Activated T-cell treated with anti-CD3 and anti-CD28 coated beads, Interleukin-2, amount 50 U/mL, for 24 hours (primary cell): ENCODE results near the gene P4HB.
"Not testable (repeated sequence)": the region's sequence is repeated elsewhere in the genome, so short reads cannot be mapped to it uniquely, and the experiment has no call there.

Experiments
- DNase-seq: peaks from one replicate; pipeline ENCODE4 v3.0.0-alpha.2; 2020
- H3K27ac Mint-ChIP-seq: 2 replicates; pipeline ENCODE4 v1.8.0; 2020; ENCODE audit warnings: mild to moderate bottlenecking, mixed read lengths
- H3K27me3 Mint-ChIP-seq: 2 replicates; pipeline ENCODE4 v1.8.0; 2020; ENCODE audit warnings: mixed read lengths
- H3K36me3 Mint-ChIP-seq: 2 replicates; pipeline ENCODE4 v1.8.0; 2020; ENCODE audit warnings: low read depth, mixed read lengths
- H3K4me1 Mint-ChIP-seq: 2 replicates; pipeline ENCODE4 v1.8.0; 2020; ENCODE audit warnings: low read depth, mixed read lengths
- H3K4me3 Mint-ChIP-seq: 2 replicates; pipeline ENCODE4 v1.8.0; 2020; ENCODE audit warnings: mild to moderate bottlenecking, moderate library complexity, mixed read lengths
- H3K9me3 Mint-ChIP-seq: 2 replicates; pipeline ENCODE4 v1.8.0; 2020; ENCODE audit warnings: mixed read lengths

P4HB gene

DNA sequence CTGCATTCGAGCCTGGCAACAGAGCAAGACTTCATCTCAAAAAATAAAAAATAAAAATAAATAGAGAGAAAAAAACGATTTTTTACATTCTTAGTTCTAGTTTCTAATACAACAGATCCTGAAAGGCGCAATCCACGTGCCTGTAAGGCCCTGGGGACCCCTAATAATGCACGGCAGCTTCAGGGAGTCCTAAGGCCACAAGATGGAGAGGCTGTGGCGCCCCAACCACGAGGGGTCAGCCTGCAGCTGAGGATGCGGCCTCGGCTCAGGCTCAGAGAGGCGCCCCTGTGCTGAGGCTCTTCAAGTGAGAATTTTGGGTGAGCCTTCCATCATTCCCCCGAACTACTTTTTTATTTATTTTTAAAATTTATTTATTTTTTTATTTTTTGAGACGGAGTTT, 10.9 kb downstream of the P4HB start:
- peaks cover 3% of the 10 kb centered on the region for H3K4me1 Mint-ChIP-seq
- DNase-seq = no peak
- H3K9me3 Mint-ChIP-seq = no peaks in the 10 kb centered on the region
- no peaks in the 10 kb centered on the region for H3K27me3 Mint-ChIP-seq
- H3K36me3 Mint-ChIP-seq = peaks cover 90% of the 10 kb centered on the region
- no peak overlapping the region for H3K27ac Mint-ChIP-seq
- H3K4me3 Mint-ChIP-seq = no peak overlapping the region

DNA sequence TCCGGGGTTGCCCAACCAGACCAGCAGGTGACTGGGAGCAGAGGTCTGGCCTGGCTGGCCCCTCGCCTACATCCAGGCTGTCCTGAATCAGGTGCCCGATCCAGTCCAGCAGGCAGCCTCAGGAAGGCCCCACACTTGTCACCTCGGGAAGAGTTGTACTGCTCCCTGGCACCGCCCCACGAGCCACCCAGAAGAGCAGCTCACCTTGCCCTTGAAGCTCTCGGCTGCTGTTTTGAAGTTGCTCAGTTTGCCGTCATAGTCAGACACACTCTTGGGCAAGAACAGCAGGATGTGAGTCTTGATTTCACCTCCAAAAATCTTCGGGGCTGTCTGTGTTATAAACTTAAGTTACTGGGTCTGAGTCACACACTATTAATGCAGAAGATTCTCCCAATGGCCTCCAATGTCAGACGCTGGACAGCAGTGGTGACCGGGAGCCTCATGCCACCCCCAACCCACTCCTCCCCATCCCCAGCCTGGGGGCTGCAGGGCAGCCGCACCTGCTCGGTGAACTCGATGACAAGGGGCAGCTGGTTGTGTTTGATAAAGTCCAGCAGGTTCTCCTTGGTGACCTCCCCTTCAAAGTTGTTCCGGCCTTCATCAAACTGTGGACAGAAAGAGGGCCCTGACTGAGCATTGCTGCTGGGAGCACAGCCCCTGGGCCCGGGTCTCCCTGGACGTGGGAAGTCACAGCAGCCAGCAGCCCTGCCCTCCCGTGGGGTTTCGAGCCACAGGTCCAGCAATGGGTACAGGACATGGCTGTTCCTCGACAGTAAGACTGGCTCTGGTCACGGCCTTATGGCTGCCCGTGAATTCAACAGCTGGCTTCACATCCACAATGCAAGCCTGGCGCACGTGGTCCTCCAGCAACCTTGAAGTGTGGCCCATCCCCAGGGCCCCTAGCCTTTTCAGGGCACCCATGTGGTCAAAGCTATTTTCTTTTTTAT, 13.3 kb downstream of the P4HB start:
- Mint-ChIP-seq H3K4me3 (no peak overlapping the region), H3K27ac (no peak overlapping the region), H3K9me3 (no peaks in the 10 kb centered on the region), H3K27me3 (no peaks in the 10 kb centered on the region), H3K4me1 (no peaks in the 10 kb centered on the region), H3K36me3 (peaks cover 90% of the 10 kb centered on the region)
- no peak for DNase-seq

DNA sequence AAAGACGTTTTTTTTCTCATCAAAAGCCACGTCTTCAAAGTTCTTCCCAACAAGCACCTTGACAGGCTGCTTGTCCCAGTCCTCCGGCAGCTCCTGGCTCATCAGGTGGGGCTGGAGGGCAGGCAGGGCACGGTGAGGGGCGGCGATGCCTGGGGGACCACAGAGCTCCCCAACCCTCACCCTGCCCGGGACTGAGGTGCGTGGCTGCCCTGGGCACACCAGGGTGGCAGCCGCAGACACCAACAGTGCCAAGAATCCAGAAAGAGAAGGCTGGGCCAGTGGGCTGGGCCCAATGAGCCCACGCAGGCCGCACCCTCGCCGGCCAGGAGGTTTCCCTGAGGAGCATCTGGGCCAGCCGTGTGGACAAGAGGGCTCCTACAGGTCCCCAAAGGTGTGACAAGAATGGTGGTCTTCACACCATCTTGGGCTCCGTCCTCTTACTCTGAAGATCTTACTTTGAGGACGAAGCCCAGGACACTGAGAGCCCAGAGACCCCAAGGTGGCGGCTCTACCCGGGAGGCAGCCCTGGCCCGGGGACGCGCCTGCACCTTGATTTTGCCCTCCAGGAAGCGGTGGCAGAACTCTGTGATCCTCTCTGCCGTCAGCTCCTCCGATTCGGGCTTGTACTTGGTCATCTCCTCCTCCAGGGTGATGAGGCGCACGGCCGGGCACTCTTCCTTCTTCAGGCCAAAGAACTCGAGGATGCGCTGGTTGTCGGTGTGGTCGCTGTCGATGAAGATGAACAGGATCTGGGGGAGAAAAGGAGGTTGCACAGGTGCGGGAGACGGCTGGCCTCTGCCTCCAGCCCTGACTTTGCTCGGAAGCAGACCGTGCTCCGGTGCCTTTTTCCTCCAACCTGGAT, 14.2 kb downstream of the P4HB start:
- Mint-ChIP-seq H3K4me3 (no peak overlapping the region), H3K27ac (no peak overlapping the region), H3K36me3 (peaks cover 84% of the 10 kb centered on the region), H3K4me1 (no peaks in the 10 kb centered on the region), H3K9me3 (no peaks in the 10 kb centered on the region), H3K27me3 (no peaks in the 10 kb centered on the region)
- no peak for DNase-seq

DNA sequence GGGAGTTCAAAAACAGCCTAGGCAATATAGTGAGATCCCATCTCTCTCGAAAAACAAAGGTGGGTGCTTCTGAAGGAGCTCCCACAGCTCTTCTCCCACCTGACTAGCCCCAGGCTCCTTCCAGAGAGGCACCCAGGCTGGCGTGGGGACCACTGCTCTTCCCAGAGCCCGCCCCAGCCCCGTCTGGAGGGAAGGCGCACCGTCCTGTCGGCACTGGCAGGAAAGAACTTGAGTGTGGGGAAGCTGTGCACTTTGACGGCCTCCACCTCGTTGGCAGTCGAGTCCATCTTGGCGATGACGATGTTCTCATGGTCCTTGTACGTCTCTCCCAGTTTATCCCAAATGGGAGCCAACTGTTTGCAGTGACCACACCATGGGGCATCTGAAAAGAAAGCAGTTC, 15.0 kb downstream of the P4HB start:
- H3K9me3 Mint-ChIP-seq = no peaks in the 10 kb centered on the region
- no peak overlapping the region for H3K27ac Mint-ChIP-seq
- no peak for DNase-seq
- H3K36me3 Mint-ChIP-seq = peaks cover 76% of the 10 kb centered on the region
- no peaks in the 10 kb centered on the region for H3K27me3 Mint-ChIP-seq
- no peaks in the 10 kb centered on the region for H3K4me1 Mint-ChIP-seq
- no peak overlapping the region for H3K4me3 Mint-ChIP-seq

DNA sequence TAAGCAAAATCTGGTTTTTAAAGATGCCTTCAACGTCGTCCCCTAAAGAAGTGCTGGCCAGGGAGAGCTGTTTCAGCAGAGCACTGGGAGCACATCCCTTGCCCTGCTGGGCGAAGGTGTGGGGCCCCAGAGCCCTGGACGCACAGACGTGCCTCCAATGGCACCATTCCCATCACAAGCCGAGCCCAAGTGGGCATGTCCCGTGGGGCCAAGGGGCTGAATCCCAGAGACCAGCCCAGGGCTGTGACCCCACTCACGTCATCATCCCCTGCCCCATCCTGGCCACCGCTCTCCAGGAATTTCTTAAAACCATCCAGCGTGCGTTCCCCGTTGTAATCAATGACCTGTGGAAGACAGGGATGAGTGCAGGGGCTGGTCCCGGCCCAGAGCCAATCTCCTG, 15.4 kb downstream of the P4HB start:
- Mint-ChIP-seq H3K27ac (no peak overlapping the region), H3K4me3 (no peak overlapping the region), H3K36me3 (peaks cover 73% of the 10 kb centered on the region), H3K27me3 (no peaks in the 10 kb centered on the region), H3K4me1 (no peaks in the 10 kb centered on the region), H3K9me3 (no peaks in the 10 kb centered on the region)
- DNase-seq = no peak

DNA sequence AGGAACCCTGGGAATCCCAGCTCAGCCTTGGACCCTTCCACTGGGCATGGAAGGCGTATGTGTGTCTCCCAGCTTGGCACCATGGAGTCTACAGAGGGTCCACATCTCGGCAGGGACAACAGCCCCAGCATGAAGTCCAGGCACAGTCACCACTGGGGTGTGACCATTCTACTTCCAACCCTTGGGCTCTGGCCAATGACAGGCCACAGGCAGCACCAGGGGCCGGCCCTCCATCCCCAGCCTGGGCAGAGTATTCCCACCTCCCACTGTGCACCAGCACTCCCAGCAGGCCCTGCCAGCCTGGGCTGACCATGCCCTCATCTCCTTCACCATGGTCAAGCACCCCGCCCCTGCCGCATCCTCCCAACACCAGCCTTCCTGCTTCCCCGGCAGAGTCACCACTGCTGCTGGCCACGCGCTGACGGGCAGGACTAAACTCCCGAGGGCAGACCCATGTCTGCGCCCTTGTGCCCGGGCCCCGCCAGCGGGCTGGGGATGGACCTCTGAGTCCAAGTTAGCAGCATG, 15.9 kb downstream of the P4HB start:
- Mint-ChIP-seq H3K27me3 (no peaks in the 10 kb centered on the region), H3K27ac (no peak overlapping the region), H3K36me3 (peaks cover 70% of the 10 kb centered on the region)

DNA sequence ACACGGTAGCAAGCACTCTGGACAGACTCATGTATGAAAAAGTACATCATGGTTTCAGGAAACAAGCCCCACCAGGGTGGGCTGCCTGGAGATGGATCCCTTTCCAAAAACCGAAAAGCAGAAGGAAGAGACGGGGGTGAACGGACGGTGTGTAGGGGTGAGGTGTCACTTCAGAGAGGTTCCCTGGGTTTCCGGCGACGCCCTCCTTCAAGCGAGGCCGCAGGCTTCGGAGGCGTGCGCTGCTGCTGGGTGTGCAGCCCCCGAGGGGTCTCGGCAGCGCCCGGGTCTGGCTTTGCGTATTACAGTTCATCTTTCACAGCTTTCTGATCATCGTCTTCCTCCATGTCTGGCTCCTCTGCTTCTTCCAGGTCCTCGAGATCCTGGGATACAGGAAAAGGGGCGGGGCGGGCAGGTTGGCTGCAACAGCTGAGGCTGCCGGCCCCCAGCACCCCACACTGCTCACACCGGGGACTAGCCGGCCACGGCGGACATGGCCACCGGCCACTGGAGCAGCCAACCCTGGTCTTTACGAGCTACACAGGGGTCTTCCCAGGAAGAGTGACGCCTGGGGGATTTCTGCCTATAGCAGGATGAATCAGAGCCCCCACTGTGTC, 16.5 kb downstream of the P4HB start:
- Mint-ChIP-seq H3K36me3 (peaks cover 66% of the 10 kb centered on the region), H3K27ac (no peak overlapping the region), H3K9me3 (no peaks in the 10 kb centered on the region), H3K4me1 (no peaks in the 10 kb centered on the region), H3K27me3 (no peaks in the 10 kb centered on the region), H3K4me3 (no peak overlapping the region)
- no peak for DNase-seq

More for the DNA sequence above, 15.9 kb downstream of the P4HB start:
- no peak for DNase-seq
- H3K9me3 Mint-ChIP-seq = no peaks in the 10 kb centered on the region
- H3K4me1 Mint-ChIP-seq = no peaks in the 10 kb centered on the region
- H3K4me3 Mint-ChIP-seq = no peak overlapping the region

DNA sequence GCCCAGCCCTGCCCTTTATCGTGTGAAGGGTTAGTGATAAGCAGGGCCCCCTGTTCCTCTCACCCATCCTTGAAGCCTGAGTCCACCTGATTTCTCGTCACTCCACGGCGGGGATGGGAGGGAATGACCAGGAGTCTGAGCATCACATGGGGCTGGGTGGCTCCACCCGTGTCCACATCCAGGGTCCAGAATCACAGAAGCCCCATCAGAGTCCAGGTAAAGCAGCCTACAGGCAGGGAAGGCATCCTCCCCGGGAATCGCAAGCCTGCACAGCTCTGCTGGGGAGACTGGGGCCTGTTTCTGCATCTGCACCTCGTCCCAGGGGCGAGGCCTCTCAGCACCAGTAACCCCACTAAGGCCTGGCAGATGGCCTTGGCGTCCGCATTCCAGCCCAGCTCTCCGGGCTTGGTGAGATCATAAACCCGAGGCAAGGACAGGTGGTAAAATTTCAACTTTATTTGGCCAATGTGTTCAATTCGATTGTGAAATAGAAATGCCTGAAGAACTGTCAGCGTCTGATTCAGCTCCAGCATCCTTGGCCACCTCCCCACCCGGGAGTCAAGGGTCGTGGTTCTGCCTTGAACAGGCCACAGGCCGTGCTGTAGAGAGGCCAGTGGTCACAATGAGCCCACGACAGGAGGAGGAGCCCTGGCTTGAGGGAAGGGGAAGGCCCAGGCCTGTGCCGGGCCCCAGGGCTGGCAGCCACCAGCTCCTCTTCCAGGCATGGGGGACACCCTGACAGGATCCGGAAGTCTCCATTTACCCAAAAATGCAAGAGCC, 17.4 kb downstream of the P4HB start:
- H3K9me3 Mint-ChIP-seq = no peaks in the 10 kb centered on the region
- H3K27ac Mint-ChIP-seq = no peak overlapping the region
- no peak for DNase-seq
- peak overlapping the region; percentile 6 for H3K4me3 Mint-ChIP-seq
- peaks cover 62% of the 10 kb centered on the region for H3K36me3 Mint-ChIP-seq
- no peaks in the 10 kb centered on the region for H3K4me1 Mint-ChIP-seq
- no peaks in the 10 kb centered on the region for H3K27me3 Mint-ChIP-seq

DNA sequence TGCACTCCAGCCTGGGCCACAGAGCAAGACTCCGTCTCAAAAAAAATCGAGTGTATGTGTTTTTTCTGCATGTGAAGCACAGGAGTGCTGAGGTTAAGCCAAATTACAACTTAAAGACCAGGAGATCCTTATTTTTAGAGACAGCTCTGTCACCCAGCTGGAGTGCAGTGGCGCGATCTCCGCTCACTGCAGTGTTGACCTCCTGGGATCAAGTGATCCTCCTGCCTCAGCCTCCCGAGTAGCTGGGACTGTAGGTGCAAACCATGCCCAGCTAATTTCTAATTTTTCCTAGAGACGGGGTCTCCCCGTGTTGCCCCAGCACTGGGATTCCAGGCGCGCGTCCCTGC, 18.0 kb downstream of the P4HB start:
- Mint-ChIP-seq H3K36me3 (peaks cover 56% of the 10 kb centered on the region), H3K4me1 (no peaks in the 10 kb centered on the region), H3K27ac (no peak overlapping the region), H3K9me3 (no peaks in the 10 kb centered on the region), H3K4me3 (peak overlapping the region; percentile 6), H3K27me3 (no peaks in the 10 kb centered on the region)
- DNase-seq = no peak

DNA sequence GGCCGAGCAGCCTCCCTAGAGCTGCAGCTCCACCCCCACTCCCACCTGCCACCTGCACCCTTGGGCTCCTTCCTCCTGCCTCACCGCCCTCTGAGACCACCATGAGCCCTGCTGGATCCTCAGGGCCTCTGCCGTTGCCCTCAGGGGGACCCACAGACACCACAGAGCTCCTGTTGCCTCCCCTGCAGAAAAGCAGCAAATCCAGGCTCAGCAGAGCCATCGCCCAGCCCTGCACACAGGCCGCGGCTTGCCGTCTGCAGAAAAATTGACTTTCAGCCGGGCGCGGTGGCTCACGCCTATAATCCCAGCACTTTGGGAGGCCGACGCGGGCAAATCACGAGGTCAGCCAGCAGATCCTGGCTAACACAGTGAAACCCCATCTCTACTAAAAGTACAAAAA, 18.5 kb downstream of the P4HB start:
- no peak overlapping the region for H3K27ac Mint-ChIP-seq
- H3K4me3 Mint-ChIP-seq = no peak overlapping the region
- no peak for DNase-seq
- no peaks in the 10 kb centered on the region for H3K4me1 Mint-ChIP-seq
- no peaks in the 10 kb centered on the region for H3K9me3 Mint-ChIP-seq
- no peaks in the 10 kb centered on the region for H3K27me3 Mint-ChIP-seq
- peaks cover 51% of the 10 kb centered on the region for H3K36me3 Mint-ChIP-seq

DNA sequence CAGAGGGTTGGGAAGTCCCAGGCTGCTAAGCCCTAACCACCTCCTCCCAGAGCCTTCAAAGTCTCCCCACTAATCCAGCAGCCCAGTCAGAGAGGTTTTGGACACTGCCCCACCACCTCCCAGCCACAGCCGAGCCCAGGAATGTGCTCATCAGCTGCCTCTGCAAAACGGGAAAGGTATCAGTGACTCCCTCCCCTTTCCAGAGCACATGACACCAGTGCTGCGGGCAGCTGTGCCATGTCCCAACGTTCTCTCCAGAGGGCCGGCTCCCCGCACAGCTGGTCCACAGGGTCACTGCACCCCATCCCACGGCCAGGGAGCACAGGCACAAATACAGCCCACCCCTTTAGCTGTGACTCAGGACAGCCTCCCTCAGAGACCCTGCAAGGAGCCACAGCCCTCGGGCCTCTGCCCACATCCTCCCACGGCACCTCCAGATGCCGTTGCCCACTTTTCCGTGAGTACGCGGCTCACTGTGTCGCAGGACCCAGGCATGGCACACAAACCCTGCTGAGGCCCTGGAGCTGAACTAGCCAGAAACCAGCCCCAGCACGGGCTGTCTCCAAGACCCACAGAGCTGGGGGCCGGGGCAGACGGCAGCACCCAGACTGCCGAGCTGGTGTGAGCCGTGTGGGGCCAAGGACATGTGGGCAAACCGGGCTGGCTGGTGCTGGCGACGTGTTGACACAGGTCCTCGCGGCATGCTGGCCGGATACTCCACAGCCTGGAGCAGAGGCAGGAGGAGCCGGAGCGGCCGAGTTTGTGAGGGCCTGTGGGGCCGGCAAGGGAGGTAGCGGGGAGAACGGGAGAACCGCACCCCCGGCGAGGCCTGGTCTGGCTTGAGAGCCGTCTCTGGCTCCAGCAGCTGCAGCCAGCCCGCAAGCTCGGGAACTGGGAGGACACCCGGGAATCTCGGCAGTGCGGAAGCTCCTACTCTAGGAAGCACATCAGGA, 19.2 kb downstream of the P4HB start:
- Mint-ChIP-seq H3K4me3 (no peak overlapping the region), H3K27ac (no peak overlapping the region), H3K27me3 (no peaks in the 10 kb centered on the region), H3K9me3 (no peaks in the 10 kb centered on the region), H3K4me1 (no peaks in the 10 kb centered on the region), H3K36me3 (peaks cover 44% of the 10 kb centered on the region)
- no peak for DNase-seq

DNA sequence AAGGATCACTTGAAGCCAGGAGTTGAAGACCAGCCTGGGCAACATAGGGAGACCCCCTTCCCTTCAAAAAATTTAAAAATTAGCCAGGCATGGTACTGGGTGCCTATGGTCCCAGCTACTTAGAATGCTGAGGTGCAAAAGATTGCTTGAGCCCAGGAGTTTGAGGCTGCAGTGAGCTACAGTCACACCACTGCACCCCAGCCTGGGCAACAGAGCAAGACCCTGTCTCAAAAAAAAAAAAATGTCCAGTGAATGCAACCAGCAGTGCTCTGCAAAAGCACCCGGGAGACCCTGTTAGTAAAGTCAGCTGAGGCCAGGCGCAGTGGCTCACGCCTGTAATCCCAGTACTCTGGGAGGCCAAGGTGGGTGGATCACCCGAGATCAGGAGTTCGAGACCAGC, 20.3 kb downstream of the P4HB start:
- not testable (repeated sequence) for H3K27me3 Mint-ChIP-seq, H3K27ac Mint-ChIP-seq, H3K4me1 Mint-ChIP-seq, DNase-seq, H3K9me3 Mint-ChIP-seq, H3K4me3 Mint-ChIP-seq
- H3K36me3 Mint-ChIP-seq = peaks cover 37% of the 10 kb centered on the region

DNA sequence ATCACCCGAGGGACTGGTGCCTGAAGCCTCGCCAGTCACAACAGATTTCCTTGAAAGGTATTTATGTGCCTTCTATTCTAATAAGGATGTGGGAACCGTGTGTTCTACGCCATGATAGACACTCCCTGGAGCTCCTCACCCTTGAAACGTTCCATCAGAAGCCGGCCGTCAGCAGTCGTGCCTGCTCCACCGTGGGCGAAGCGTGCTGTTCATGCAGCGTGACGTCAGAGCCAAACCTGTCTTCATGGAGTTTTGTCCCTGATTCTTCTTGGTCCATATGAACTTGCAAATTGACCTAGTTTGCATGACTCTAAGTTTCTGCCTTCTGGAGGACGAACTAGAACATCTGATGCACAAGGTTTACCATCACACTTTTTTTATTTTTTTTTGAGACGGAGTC, 21.0 kb downstream of the P4HB start:
- no peak overlapping the region for H3K27ac Mint-ChIP-seq
- no peak overlapping the region for H3K4me3 Mint-ChIP-seq
- no peaks in the 10 kb centered on the region for H3K27me3 Mint-ChIP-seq
- no peak for DNase-seq
- H3K36me3 Mint-ChIP-seq = peaks cover 32% of the 10 kb centered on the region
- H3K4me1 Mint-ChIP-seq = no peaks in the 10 kb centered on the region
- no peaks in the 10 kb centered on the region for H3K9me3 Mint-ChIP-seq
